HUES64 (cell line): ENCODE measurements around the gene RIMBP2.

Experiments used
- H3K27ac ChIP-seq: 2 replicates; pipeline ENCODE4 v1.7.0; 2013; ENCODE audit warnings: low read depth, low read length, inconsistent platforms
- H3K27me3 ChIP-seq: 2 replicates; pipeline ENCODE4 v1.6.1; 2013; ENCODE audit warnings: mild to moderate bottlenecking, low read length; ENCODE audit not compliant: insufficient read depth
- H3K36me3 ChIP-seq: 2 replicates; pipeline ENCODE4 v1.6.1; 2013; ENCODE audit warnings: mild to moderate bottlenecking, low read length; ENCODE audit not compliant: insufficient read depth
- H3K4me1 ChIP-seq: 2 replicates; pipeline ENCODE4 v1.6.1; 2013; ENCODE audit warnings: mild to moderate bottlenecking, low read length, moderate library complexity; ENCODE audit not compliant: insufficient read depth
- H3K4me3 ChIP-seq: 2 replicates; pipeline ENCODE4 v1.5.1; 2013; ENCODE audit warnings: mild to moderate bottlenecking, low read length, moderate library complexity
- H3K9ac ChIP-seq: 2 replicates; pipeline ENCODE4 v1.6.1; 2013; ENCODE audit warnings: mild to moderate bottlenecking, low read depth, low read length
- H3K9me3 ChIP-seq: 2 replicates; pipeline ENCODE4 v1.6.1; 2013; ENCODE audit warnings: low read depth, low read length; ENCODE audit not compliant: insufficient read depth
- WGBS: fragments of 150-250, 120-280 bp; methylation state at CpG from one replicate; pipeline ENCODE4 v1.1.7; 2013; ENCODE audit warnings: missing lambda C conversion rate; 5-methylcytosine and 5-hydroxymethylcytosine counted together

The RIMBP2 gene

DNA sequence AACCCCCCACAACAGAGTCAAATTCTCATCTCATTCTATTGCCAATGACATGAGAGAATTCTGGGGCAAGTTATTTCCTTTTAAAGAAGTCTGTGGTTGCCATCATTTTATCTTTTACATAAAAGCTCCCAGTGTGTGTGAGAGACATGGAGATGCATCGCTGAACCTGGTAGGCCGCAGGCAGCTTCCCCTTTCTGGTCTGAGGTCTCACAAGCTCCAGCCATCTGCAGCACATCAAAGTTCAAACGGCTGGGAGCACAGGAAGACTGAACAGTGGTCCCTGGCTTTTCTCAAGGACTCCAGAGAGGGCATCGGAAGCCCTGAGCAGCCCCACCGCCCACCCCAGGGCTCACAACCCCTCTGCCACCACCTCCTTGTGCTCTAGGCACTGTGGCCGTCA lies 141.7 kb downstream of the RIMBP2 start:
- Histone ChIP-seq H3K4me1 (no peaks in the 10 kb centered on the region), H3K27ac (no peak overlapping the region), H3K9ac (no peak overlapping the region), H3K9me3 (no peaks in the 10 kb centered on the region), H3K27me3 (no peaks in the 10 kb centered on the region), H3K4me3 (no peak overlapping the region), H3K36me3 (no peaks in the 10 kb centered on the region)
- 94% methylated on average over 6 of the region's 6 CpGs for WGBS

DNA sequence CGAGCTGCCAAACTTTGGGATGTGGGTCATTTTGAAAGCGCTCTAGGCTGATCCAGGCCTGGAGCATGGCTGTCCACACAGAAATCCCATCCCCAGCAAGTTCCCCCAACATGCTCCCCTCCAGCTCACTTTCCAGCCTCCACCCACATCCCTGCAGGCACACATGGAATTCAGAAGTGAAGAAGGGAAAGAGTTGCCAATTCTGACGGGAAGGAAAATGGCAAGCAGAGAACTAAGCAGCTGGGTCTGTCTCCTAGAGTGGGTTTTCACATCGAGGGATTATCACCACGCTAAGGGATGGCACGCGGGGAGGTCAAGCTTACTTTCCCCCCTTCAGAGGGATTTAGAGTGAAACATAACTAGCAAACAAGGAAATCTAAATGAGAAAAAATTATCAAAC lies 142.3 kb downstream of the RIMBP2 start:
- H3K9ac ChIP-seq: no peak overlapping the region
- WGBS: 96% methylated on average over 5 of the region's 7 CpGs
- no peaks in the 10 kb centered on the region for H3K36me3 ChIP-seq
- H3K4me1 ChIP-seq: no peaks in the 10 kb centered on the region
- H3K4me3 ChIP-seq: no peak overlapping the region
- H3K27ac ChIP-seq: no peak overlapping the region
- no peaks in the 10 kb centered on the region for H3K27me3 ChIP-seq
- no peaks in the 10 kb centered on the region for H3K9me3 ChIP-seq

DNA sequence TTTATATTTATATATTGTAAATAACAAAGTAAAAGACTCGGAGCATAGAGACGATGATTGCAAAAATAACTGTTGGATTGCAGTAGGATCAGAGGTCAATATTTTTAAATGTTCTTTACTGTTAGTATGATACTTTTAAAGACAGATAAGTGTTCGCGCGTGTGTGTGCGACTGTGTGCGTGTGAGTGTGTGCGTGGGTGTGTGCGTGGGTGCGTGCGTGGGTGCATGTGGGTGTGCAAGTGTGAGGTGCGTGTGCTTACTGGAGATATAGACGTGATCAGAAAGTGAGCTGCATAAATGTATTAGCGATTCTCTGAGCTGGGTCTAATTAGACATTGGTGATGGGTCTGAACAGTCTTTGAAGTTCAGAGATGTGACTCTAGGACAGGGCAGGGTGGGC lies 142.9 kb downstream of the RIMBP2 start:
- 90% methylated on average over 14 of the region's 14 CpGs for WGBS
- Histone ChIP-seq H3K27me3 (no peaks in the 10 kb centered on the region), H3K4me3 (no peak overlapping the region), H3K9ac (no peak overlapping the region), H3K27ac (no peak overlapping the region), H3K4me1 (no peaks in the 10 kb centered on the region), H3K9me3 (no peaks in the 10 kb centered on the region), H3K36me3 (no peaks in the 10 kb centered on the region)

DNA sequence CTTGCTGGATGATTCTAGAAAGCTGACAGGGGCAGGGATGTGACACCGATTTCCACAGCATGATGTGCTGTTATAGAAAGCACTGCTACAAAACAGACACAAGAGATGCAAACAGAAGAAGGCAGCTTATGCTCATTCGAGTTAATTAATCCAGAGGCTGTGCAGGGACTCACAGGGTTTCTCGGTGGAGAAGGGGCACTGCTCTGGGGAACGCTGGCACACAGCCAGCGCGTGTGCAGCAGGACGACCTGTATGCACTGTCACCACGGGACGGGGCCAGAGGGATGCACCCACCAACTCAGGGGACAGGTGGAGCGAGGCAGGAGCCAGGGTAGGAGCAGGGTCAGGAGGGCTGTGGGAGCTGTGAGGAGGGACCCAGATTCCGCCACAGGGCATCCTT lies 143.5 kb downstream of the RIMBP2 start:
- 92% methylated on average over 11 of the region's 11 CpGs for WGBS
- no peak overlapping the region for H3K27ac ChIP-seq
- no peaks in the 10 kb centered on the region for H3K9me3 ChIP-seq
- H3K36me3 ChIP-seq: no peaks in the 10 kb centered on the region
- H3K9ac ChIP-seq: no peak overlapping the region
- no peak overlapping the region for H3K4me3 ChIP-seq
- H3K4me1 ChIP-seq: no peaks in the 10 kb centered on the region
- H3K27me3 ChIP-seq: no peaks in the 10 kb centered on the region

DNA sequence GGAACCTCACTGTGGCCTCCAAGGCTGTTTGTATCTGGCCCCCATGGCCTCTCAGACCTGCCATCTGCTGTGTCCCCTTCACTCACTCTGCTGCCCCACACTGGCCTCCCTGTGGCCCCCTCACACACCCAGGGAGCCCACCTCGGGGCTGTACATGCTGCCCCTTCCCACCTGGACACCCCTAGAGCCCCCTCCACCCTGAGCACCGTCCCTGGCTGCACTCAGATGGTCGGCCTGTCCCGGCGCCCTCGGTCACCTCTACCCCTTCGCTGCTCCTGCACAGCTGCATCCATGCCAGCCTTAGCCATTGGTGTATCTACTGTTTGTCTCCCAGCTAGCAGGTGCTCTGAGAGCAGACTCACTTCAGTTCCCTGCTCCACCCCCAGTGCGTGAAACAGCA lies 144.4 kb downstream of the RIMBP2 start:
- Histone ChIP-seq H3K4me3 (no peak overlapping the region), H3K9me3 (no peaks in the 10 kb centered on the region; the same call in 1 of the 2 replicates), H3K4me1 (no peaks in the 10 kb centered on the region), H3K36me3 (no peaks in the 10 kb centered on the region), H3K27ac (no peak overlapping the region), H3K9ac (no peak overlapping the region), H3K27me3 (no peaks in the 10 kb centered on the region)
- WGBS: 94% methylated on average over 8 of the region's 8 CpGs

DNA sequence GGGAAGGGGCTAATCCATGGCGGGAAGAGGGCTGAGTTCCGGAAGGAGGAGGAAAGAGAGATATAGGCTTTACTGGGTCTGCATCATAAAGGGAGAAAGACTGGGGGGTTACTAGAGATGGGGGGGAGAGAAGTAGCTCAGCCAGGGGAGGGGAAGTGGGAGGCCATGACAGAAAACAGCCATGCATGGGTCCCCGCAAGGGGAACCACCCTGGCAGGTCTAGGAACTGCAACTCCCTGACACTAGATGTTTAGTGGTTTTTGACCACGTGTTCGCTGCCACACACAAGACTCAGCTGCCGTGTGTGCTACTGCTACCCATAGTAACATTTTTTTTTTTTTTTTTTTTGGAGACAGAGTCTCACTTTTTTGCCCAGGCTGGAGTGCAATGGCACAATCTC lies 145.0 kb downstream of the RIMBP2 start:
- no peak overlapping the region for H3K4me3 ChIP-seq
- H3K4me1 ChIP-seq: no peaks in the 10 kb centered on the region

GRCh38 chr12:130569521-130569920 lies 146.6 kb downstream of the RIMBP2 start:
- Histone ChIP-seq H3K27ac (no peak overlapping the region), H3K4me1 (no peaks in the 10 kb centered on the region), H3K9ac (no peak overlapping the region), H3K27me3 (no peaks in the 10 kb centered on the region), H3K36me3 (no peaks in the 10 kb centered on the region), H3K9me3 (peaks cover 20% of the 10 kb centered on the region; the same call in 1 of the 2 replicates), H3K4me3 (no peak overlapping the region)
- WGBS: 94% methylated on average over 8 of the region's 9 CpGs

More for the DNA sequence above, 145.0 kb downstream of the RIMBP2 start:
- Histone ChIP-seq H3K36me3 (no peaks in the 10 kb centered on the region), H3K27ac (no peak overlapping the region), H3K27me3 (no peaks in the 10 kb centered on the region), H3K9ac (no peak overlapping the region), H3K9me3 (peaks cover 5% of the 10 kb centered on the region; the same call in 1 of the 2 replicates)
- WGBS: 90% methylated on average over 6 of the region's 6 CpGs

- Histone ChIP-seq H3K9me3 (peaks cover 22% of the 10 kb centered on the region; the same call in 1 of the 2 replicates), H3K9ac (no peak overlapping the region), H3K27me3 (no peaks in the 10 kb centered on the region), H3K4me3 (no peak overlapping the region), H3K4me1 (no peaks in the 10 kb centered on the region), H3K36me3 (no peaks in the 10 kb centered on the region), H3K27ac (no peak overlapping the region)
- WGBS: 94% methylated on average over 7 of the region's 7 CpGs
Measured at GRCh38 chr12:130568501-130568900, 147.6 kb downstream of the RIMBP2 start.

DNA sequence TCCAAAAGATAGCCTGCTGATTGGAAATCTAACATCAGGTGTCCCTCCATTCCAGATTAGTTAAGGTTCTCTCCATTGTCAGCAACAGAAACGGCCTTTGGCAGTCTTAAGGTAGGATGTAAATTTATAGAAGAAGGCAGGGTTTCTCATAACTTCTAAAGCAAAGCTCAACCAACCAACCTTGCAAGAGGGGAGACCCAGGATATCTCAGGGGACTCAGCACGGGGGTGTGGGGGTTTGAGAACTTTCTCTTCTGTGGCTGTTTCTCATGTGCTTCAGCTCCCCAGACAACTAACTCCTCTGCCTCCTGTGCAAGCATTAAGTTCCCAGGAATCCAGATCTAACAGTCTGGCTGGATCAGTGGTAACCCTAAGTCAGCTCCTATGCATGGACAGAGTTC lies 148.1 kb downstream of the RIMBP2 start:
- H3K27ac ChIP-seq: no peak overlapping the region
- 100% methylated on average over 2 of the region's 2 CpGs for WGBS

GRCh38 chr12:130566446-130567155 lies 149.5 kb downstream of the RIMBP2 start:
- WGBS: 93% methylated on average over 6 of the region's 6 CpGs
- no peaks in the 10 kb centered on the region for H3K36me3 ChIP-seq
- H3K27ac ChIP-seq: no peak overlapping the region
- no peak overlapping the region for H3K4me3 ChIP-seq
- H3K27me3 ChIP-seq: no peaks in the 10 kb centered on the region
- no peaks in the 10 kb centered on the region for H3K4me1 ChIP-seq
- peaks cover 22% of the 10 kb centered on the region; the same call in 1 of the 2 replicates for H3K9me3 ChIP-seq
- H3K9ac ChIP-seq: no peak overlapping the region

More for the DNA sequence above, 148.1 kb downstream of the RIMBP2 start:
- Histone ChIP-seq H3K4me3 (no peak overlapping the region), H3K4me1 (no peaks in the 10 kb centered on the region), H3K36me3 (no peaks in the 10 kb centered on the region), H3K9ac (no peak overlapping the region), H3K27me3 (no peaks in the 10 kb centered on the region), H3K9me3 (peaks cover 22% of the 10 kb centered on the region; the same call in 1 of the 2 replicates)

DNA sequence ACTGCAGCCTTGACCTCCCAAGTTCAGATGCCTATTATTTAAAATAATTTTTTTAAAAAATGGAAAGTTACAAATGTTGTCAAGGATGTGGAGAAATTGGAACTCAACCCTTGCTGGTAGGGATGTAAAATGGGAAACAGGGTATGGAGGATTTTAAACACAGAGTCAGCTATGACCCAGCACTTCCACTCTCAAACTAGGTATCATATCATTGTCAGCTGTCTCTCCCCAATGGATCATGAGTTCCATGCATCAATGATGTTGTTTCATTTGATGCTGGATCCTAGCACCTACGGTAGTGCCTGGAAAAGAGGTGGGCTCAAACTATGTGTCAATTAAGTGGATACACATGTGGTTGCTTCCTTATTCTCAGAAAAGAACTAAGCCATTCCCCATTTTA lies 150.9 kb downstream of the RIMBP2 start:
- H3K9ac ChIP-seq: no peak overlapping the region
- 100% methylated on average over 1 of the region's 1 CpG for WGBS
- no peaks in the 10 kb centered on the region for H3K4me1 ChIP-seq
- H3K4me3 ChIP-seq: no peak overlapping the region
- no peaks in the 10 kb centered on the region for H3K36me3 ChIP-seq
- H3K27me3 ChIP-seq: no peaks in the 10 kb centered on the region
- H3K27ac ChIP-seq: no peak overlapping the region
- H3K9me3 ChIP-seq: peaks cover 22% of the 10 kb centered on the region; the same call in 1 of the 2 replicates
